Bronchial epithelial cell (primary cell): ENCODE data around the gene WDR90. TPM values are rescaled to one million over a fixed set of nuclear protein-coding genes. Genes with fewer than 3 reads are reported as not detected.

Source experiments
- DNase-seq: peaks from one replicate; pipeline ENCODE4 v3.0.0-alpha.2; 2010; ENCODE audit warnings: low read depth
- FAIRE-seq: peaks from 2 replicates; lab custom pipeline; 2011; peaks lifted over from hg19 to GRCh38; lab: Jason Lieb, UNC
- H3K27me3 ChIP-seq: 2 replicates; pipeline ENCODE4 v1.5.1; 2011; ENCODE audit warnings: low read length; ENCODE audit not compliant: control insufficient read depth, insufficient read depth
- H3K36me3 ChIP-seq: 2 replicates; pipeline ENCODE4 v1.5.1; 2011; ENCODE audit warnings: low read length; ENCODE audit not compliant: control insufficient read depth, insufficient read depth
- H3K4me3 ChIP-seq: 2 replicates; pipeline ENCODE4 v1.5.1; 2011; ENCODE audit warnings: mild to moderate bottlenecking, low read depth, low read length, control low read depth
- total RNA-seq: library from RNA; depleted of rRNA; stranded (reverse); fragments of >200 nt; gene quantifications from 2 replicates; pipeline ENCODE4 v1.2.1, GENCODE V29; 2014
- TF ChIP-seq, protein P1 (sequence below): IDR thresholded peaks from 2 replicates; pipeline ENCODE4 v1.5.1; 2011; ENCODE audit warnings: mild to moderate bottlenecking, moderate library complexity, low read length, control low read depth, inconsistent platforms; ENCODE audit not compliant: insufficient read depth, severe bottlenecking

WDR90 gene
- total RNA-seq, 1 donor from 2014 or later: 4.2 TPM

DNA sequence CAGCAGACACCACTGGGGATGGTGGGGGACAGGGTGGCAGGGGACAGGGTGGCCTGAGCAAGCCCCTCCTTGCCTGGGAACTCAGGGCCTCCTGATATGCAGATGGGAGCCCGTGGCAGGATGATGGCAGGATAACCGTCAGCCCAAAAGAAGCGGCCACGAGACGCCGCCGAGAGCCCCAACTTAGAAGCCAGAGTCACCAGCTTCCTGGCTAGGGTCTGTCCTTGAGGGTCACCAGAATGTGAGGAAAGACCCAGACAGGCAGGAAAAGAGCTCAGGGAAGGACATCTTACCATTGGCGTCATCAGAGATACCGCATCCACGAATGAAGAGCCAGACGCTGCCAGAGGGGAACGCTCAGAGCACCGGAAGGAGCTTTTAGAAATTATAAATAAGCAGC lies 39.8 kb upstream of the WDR90 start:
- TF ChIP-seq, protein P1, sequence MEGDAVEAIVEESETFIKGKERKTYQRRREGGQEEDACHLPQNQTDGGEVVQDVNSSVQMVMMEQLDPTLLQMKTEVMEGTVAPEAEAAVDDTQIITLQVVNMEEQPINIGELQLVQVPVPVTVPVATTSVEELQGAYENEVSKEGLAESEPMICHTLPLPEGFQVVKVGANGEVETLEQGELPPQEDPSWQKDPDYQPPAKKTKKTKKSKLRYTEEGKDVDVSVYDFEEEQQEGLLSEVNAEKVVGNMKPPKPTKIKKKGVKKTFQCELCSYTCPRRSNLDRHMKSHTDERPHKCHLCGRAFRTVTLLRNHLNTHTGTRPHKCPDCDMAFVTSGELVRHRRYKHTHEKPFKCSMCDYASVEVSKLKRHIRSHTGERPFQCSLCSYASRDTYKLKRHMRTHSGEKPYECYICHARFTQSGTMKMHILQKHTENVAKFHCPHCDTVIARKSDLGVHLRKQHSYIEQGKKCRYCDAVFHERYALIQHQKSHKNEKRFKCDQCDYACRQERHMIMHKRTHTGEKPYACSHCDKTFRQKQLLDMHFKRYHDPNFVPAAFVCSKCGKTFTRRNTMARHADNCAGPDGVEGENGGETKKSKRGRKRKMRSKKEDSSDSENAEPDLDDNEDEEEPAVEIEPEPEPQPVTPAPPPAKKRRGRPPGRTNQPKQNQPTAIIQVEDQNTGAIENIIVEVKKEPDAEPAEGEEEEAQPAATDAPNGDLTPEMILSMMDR: no peak
- FAIRE-seq: no peak
- Histone ChIP-seq H3K36me3 (peaks cover 2% of the 10 kb centered on the region), H3K4me3 (no peak overlapping the region), H3K27me3 (no peaks in the 10 kb centered on the region)
- DNase-seq: no peak

DNA sequence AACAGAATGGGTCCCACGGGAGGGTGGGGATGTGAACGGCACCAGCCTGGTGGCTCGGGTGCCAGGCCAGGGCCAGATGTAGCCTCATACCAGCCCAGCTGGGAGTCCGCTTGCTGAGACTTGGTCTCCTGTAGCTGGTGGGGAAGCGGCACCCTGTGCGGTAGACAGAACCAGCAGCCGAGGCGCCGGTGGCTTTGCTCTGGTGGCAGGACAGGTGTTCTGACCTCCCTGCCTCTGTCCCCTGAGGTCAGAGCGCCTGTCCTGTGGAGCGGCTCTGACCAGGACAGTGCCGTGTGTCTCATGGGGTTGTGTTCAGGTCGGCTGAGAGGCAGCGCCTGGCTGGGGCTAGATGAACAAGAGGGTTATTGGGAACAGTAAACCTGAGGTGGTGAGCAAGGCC lies 39.2 kb upstream of the WDR90 start:
- Histone ChIP-seq H3K27me3 (no peaks in the 10 kb centered on the region), H3K36me3 (peaks cover 2% of the 10 kb centered on the region), H3K4me3 (no peak overlapping the region)
- TF ChIP-seq, protein P1: no peak
- DNase-seq (no peak), FAIRE-seq (no peak)

DNA sequence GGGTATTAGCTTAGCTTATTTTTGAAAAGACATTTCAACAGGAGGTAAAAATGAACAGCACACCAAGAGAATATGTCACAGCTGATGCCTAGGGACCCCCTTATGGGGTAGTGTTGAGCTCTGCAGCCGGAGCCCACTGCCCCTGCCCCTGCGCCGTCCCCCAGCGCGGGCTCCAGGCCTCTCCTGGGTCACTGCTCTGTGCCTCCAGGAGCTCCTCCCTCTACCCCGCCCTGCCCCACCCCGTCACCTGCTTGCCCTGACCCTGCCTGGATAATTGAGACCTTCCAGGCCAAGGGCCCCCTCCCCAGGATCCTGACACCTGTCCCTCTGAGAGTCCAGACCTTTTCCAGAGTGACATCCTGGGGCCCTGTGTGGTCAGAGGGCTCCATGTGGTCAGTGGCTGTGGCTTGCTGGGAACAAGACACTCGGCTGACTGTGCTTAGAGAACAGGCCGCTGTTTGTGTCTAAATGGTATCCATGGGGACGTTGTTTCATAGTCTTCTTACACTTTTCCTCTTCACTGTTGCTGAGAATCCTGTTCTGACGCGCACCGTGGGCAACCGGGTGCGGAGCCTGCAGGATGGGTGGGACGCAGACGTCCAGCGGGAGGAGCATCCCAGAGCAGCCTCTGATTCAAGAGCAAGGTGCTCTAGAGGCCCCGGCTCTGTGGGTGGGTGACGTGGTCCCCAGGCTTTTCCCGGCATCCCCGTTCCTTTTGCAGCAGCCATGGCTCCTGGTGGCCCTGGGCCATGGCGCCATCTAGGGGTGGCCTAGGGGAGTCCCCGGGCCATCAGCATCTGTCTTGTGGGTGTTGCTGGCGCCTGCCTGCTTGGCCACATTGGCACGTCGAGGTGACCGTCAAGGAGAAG lies 38.4 kb upstream of the WDR90 start:
- DNase-seq (peak; percentile 78), FAIRE-seq (no peak)
- no peak overlapping the region for H3K4me3 ChIP-seq
- H3K27me3 ChIP-seq: no peaks in the 10 kb centered on the region
- H3K36me3 ChIP-seq: peaks cover 2% of the 10 kb centered on the region
- TF ChIP-seq, protein P1: peak; percentile 94

DNA sequence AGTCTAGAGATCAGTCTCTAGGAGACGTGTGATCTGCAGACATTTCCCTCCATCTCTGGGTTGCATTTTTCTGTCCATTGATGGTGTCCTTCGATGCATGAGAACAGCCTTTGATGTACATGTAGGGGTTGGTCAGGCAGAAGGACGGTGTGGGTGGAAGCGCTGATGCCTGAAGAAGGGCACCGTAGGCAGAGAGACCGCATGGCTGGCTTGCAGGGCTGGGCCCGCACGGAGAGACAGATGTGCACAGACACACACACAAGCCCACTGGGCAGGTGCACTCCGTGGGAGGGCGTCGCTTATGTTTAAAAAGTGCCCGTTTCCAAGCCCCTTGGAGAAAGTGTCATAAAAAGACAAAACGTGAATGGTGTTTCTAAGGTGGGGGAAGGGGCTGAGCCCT lies 34.0 kb upstream of the WDR90 start:
- TF ChIP-seq, protein P1: no peak
- Histone ChIP-seq H3K4me3 (no peak overlapping the region), H3K27me3 (peaks cover 2% of the 10 kb centered on the region), H3K36me3 (peaks cover 3% of the 10 kb centered on the region)
- FAIRE-seq (no peak), DNase-seq (no peak)

DNA sequence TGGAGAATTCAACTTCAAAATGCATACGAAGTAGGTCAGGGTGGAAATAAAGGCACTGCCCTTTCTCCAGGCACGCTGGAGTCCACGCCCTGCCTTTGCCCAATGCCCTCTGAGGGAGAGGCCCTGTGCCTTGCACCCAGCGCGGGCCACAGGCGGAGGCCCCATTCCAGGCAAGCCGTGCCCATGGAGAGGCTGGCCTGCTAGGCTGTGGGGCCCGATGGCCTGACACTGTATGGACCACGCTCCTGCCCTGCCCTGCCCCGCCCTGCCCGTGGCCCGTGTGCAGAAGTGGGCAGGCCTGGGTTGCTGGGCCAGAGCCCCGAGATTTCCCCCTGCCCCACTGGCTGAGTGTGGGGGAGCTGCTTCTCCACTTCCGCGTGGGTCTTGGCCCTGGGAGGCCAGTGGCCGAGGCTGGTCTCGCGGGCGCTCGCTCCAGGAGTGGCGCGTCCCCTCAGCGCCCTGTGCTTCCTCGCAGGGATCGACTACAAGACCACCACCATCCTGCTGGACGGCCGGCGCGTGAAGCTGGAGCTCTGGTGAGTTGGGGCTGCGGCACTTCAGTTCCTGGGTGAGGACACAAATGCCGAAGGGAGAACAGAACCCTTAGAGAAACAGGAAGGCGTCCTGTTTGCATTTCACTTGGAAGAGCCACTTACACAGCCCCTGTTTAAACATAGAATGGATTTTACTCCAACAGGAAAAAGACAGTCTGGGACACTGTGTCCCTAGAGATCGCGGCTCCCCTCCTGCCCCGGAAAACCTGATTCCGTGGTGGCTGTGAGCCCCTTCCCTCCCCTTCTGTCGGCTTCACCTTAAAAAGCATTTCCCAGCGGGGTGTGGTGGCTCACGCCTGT lies 32.2 kb upstream of the WDR90 start:
- peaks cover 2% of the 10 kb centered on the region for H3K27me3 ChIP-seq
- FAIRE-seq: no peak
- peaks cover 3% of the 10 kb centered on the region for H3K36me3 ChIP-seq
- no peak overlapping the region for H3K4me3 ChIP-seq
- TF ChIP-seq, protein P1: no peak
- no peak for DNase-seq
